8988T (cell line): ENCODE data around the gene ACSBG1.

Experiments
- DNase-seq: peaks from one replicate; pipeline ENCODE4 v3.0.0; 2011

Gene ACSBG1, protein sequence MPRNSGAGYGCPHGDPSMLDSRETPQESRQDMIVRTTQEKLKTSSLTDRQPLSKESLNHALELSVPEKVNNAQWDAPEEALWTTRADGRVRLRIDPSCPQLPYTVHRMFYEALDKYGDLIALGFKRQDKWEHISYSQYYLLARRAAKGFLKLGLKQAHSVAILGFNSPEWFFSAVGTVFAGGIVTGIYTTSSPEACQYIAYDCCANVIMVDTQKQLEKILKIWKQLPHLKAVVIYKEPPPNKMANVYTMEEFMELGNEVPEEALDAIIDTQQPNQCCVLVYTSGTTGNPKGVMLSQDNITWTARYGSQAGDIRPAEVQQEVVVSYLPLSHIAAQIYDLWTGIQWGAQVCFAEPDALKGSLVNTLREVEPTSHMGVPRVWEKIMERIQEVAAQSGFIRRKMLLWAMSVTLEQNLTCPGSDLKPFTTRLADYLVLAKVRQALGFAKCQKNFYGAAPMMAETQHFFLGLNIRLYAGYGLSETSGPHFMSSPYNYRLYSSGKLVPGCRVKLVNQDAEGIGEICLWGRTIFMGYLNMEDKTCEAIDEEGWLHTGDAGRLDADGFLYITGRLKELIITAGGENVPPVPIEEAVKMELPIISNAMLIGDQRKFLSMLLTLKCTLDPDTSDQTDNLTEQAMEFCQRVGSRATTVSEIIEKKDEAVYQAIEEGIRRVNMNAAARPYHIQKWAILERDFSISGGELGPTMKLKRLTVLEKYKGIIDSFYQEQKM

DNA sequence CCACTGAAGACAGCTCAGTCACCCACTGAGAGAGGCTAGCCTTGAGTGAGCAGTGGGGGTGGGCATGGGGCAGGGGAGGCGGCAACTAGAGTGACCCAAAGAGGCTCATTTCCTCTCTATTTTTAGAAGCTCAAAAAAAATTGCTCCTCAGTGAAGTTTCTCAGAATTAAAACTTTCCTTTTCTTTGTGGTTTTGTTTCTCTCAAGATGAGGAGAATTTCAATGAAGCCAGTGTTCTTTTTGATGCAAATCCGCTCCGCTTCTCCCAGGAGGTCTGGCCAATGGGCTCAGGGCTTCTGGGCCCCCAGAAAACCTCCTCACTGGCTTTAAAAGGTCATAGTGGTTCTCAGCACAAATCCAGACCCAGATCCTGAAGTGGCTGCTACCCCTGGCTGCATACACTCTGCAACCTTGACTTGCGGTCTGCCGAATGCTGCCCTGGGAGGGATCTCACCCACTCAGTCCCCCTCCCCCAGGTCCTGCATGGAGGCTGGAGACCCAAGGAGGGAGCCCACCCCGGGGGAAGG lies at the start of gene ACSBG1:
ACSBG1 (minus strand) TSS at position 51 of the 526 bp plus-strand sequence. CDS start 64 bp downstream, outside the sequence.
- no peak for DNase-seq

DNA sequence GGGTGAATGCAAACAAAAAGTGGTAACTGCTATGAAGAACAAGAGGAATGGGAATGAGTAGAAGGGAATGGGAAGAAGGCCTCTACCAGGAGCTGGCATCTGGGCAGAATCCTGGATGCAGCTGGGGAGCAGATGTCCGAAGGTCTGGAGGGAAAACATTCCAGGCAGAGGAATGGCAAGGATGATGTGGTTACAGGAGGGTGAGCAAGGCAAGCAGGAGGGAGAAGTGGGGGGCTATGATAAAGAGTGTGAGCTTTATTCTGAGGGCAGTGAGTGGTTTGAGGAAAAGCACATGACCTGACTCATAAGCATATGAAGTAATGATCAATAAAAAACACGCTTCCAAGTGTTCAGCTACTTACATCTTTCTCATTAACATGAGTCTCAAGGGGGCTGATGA lies 48.0 kb upstream of the ACSBG1 start:
- no peak for DNase-seq

DNA sequence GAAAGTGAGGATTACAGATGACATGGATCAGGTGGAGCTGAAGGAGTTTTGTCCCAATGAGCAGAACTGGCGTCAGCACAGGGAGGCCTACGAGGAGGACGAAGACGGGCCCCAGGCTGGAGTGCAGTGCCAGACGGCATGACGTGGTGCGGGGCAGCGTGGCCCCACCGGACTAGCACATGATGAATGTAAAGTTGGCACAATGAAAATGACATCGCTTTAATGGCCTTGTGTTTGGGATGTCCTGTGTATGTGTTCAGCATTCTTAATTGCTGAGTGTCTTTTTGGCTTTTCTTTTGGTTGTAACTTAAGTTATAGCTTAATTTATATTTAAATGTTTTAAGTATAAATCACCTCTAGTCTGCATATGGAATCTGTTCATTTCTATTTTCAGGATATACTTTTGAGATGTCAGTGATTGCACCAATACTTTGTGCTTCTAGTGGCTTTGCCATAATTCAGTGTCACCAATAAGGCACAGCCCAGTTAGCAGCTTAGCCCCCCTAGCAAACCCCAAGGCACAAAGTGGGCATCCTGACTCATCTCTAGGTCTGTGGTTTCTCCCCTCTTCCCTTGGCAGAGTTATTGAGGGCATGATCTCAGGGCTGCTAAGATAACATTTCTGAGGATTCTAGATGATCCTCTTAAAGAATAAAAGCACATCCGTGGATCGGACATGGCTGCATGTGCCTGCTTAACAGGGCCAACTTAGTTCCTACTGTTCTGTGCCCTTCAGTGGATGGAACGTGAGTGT lies 46.1 kb upstream of the ACSBG1 start:
- DNase-seq = no peak

DNA sequence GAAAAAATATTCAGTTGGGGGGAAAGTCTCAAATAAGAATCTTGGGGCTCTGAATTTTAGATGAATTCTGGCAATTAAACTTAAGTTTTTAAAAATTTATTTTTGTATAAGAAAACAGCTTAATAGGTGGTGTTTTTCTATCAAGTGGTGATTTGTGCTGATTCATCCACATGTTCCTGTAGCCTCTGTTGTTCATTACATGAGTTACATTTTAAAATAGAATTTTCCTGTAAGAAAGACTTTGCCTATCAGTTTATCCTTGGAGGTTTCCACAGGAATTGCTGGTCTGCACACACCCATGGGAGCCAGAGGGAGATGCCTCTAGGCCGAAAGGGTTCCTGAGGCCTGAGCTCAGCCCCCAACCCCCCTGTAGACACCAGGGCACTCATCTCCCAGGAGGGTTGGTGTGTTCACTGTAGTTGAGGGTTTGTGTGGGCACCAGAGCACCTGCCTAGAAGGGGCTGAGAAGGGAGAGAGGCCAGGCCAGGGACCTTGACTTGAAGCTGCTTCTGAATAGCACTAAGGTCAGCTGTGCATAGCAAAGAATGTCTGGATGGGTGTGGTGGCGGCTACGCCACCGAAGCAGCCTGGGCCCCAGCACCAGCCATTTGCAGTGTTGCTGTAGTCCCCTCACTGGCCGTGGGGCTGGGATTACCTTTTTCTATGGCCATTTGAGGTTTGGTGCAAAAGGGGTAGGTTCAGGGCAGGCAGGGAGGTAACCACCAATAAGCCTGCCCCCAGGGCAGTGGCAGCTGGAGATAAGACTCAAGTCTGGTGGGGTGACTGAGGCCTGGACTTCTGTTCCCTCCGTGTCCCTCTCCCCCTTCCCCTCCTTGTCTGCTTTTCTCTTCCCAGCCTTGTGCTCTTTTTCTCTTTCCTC lies 41.9 kb upstream of the ACSBG1 start:
- no peak for DNase-seq

DNA sequence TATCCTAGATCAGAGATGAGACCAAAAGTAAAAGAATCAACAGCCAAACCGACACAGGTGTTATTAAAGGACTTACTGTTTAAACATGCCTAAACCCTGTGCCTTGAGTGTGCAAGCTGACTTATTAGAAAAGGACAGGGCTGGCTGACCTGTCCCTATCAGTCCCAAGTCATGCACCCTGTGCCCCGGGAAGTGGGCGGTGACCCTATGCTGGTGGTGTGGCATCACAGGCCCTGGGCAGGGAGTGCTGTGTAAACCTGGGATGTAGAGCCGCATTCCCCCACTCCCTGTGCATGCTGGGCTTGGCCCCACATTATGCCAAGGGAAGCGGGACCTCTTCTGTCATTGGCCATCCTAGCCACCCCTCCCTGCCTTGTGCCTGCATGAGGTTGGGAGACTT lies 40.6 kb upstream of the ACSBG1 start:
- DNase-seq = no peak

DNA sequence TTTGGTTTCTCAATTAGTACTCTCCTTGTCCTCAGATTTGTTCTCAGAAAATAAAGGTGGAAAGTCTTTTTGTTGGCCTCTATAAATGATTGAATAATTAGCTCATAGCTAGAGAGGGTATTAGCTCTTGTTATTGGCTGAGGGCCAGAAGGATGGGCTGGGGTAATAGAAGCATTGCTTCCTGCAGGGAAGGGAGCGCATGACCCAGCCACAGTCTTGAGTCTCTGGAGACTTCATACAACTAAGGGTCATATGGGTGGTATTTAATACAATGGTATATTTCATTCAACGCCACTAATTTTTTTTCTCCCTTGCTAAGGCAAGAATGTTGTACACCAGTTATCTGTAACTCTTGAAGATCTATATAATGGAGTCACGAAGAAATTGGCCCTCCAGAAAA lies 38.4 kb upstream of the ACSBG1 start:
- DNase-seq = no peak

DNA sequence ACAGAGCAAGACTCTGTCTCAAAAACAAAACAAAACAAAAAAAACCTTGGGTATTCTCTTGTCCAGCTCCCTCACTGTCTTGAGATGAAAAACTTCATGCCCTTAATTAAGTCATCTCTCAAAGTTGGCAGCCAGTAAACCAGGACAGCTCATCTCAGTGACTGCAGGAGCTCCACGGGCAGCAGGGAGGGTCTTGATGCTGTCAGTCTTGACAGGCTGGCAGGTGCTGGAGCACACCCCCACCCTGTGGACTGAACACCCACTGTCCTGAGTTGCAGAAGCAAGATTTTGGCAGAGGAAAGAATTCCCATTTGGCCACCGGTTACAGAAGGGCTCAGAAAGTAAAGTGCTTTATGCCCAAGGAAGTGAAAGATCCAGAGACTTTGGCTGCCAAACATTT lies 38.0 kb upstream of the ACSBG1 start:
- DNase-seq = no peak

DNA sequence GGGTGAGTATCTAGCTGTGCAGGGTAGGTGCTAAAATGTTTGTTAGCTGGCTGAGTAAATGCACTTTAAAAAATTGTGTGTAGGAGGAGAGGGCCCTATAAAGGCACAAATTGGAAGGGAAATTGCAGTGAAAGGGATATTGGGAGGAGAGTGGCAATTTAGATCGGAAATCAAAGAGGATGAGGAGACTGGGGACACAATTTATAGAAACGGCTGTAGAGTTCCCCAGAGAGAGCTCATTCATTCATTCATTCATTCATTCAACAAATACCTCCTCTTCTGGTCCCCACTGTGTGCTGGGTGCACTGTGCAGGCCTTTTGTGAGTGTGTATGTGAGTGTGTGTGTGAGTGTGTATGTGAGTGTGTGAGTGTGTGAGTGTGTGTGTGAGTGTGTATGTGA lies 32.4 kb upstream of the ACSBG1 start:
- no peak for DNase-seq

DNA sequence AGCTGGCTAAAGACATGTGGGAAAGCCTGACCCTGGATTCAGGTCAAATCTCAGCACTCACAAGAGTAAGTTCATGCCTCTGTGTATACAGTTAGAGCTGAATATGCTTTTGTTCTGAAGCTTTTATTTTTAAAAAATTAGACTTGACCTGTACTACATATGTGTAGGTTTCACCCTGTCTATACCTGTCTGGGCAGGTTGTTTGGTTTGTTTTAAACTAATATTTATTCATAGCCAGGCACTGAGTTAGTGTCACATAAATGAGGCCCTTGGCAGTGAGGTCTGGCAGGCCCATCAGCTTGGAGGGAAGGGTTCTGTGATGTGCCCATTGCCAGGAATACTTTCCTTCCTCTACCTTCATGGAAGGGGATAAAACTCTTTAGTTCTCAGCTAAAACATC lies 31.9 kb upstream of the ACSBG1 start:
- DNase-seq = no peak

DNA sequence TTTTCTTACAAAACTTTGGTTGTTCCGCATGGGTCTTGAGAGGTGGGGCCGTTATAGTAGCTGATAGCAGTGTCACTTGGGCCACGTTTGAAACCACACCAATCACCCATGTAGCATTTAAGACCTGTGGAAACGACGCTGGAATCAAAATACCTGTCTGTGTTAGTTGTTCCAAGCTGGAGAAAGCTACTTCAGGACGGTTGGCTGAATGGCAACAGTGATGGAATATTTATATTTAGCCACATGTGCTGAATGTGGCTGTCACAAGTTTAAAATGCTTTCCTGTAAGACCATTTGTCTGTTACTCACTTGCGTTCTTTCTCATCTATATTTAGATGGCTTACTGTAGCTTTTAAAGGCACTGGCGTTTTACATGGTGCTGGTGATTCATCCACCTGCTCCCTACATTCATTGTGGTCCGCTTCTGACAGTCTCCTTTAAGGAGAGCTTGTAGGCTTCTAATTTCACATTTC lies 31.4 kb upstream of the ACSBG1 start:
- no peak for DNase-seq

DNA sequence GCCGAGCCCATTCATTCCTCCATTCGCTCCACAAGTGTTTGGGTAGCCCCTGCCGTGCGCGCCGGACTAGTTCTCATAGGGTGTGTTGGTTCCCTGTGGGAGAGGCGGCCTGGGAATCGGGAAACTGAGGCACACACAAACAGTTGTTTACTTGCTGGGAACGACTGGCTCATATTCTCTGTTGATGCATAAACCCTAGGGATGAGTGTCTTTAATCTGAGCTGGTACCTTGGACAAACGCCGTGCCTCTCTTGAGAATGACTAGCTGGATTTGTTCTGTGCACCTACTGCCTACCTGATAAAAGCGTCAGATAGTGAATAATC lies 30.7 kb upstream of the ACSBG1 start:
- DNase-seq = no peak

DNA sequence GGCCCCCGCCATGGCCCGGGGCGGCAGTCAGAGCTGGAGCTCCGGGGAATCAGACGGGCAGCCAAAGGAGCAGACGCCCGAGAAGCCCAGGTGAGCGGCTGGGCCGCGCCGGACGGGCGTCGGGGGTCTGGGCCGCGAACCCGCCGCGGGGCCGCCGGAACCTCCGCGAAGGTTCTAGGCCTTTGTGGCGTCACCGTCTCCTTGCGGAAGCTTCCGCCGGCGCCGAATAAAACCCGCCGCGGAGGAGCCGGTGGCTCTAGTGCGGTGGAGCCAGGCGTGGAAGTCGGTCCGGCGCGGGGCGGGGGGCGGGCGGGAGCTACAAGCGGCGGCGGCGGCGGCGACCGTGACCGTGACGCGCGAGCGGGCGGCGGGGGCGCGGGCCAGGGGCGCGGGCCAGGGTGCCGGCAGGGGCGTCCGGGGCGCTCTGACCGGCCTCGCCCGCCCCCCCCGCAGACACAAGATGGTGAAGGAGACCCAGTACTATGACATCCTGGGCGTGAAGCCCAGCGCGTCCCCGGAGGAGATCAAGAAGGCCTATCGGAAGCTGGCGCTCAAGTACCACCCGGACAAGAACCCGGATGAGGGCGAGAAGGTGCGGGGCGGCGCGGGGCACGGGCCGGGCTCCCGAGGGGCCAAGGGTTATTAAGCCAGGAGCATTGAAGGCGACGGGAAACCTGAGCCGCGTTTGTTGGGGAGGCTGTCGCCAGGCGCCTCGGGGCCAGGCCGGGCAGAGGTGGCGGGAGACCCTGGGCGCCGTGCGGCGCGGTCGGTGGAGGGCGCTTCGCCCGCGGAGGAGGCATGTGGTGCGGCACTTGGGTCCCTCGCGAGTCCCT lies 30.2 kb upstream of the ACSBG1 start, which contains the start of gene DNAJA4:
DNAJA4 (plus strand) TSS at position 259 of the 833 bp plus-strand sequence; CDS start at position 461, 202 bp downstream.
- DNase-seq = no peak

DNA sequence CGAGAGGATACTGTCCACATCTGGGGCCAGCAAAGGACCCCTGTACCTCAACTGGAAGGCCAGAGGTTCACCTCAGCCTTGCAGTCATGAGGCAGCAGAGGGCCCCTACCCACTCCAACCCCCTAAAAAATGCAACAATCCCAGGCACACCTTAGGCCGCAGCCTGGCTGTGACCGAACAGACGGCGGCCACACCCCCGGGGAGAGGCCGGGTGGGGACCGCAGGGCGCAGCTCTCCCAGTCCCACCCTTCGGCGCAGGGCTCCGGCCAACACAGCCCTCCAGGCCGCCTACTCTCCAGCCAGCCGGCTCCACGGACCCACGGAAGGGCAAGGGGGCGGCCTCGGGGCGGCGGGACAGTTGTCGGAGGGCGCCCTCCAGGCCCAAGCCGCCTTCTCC lies 29.5 kb upstream of the ACSBG1 start:
- DNase-seq = no peak

DNA sequence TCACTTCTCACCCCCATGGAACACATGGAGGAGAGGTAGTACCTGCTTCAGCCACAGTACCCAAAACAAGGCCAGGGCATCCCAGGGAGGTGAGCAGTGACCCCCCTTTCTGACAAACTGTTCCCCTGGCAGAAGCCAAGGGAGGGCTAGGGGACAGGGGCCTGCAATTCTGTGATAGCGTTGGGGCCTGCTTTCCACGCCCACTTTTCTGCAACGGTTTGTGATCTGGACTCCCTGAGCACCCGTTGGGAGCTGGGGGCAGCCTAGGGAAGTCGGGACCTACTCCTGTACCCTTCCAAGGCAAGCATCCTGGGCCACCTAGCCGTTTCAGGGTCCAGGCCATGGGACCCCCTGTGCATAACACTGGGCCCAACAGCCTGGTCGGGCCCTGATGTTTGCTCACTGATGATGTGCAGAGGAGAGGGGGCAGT lies 29.0 kb upstream of the ACSBG1 start:
- DNase-seq = no peak

DNA sequence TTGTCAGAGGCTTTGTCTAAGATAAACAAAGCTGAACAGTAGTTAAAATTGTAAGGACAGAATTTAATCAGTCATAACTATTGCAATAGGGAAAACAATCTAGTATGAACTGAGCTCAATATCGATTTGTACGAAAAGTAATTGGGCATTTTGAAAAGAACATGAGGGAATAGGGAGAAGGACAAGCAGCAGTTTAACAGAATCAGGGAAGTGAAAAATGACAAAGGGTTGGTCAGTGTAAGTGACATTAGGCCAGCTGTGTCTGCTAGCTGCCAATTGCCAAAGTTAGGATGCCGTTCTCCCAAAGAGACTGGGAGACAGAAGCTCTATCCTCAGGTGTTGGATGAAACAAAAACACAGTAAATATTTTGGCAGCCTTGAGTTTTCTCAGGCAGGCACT lies 26.7 kb upstream of the ACSBG1 start:
- DNase-seq = no peak

DNA sequence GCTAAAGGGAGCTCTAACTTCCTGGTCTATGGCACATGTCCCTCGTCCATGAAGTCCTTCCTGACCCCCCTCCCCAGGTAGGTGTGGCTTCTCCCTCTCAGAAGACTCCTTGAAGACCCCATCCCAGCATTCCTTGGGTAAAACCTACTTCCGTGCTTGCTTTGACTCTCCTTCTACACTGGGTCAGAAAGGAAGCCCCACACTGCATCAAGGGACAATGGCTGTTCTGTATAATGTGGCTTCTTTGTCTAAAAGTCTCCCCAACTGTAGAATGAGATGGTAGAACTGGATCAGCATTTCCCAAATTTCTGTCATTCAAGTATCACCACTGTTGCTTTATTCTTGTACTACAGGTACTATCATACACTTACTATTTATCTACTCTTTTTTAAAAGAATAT lies 26.1 kb upstream of the ACSBG1 start:
- DNase-seq = no peak

DNA sequence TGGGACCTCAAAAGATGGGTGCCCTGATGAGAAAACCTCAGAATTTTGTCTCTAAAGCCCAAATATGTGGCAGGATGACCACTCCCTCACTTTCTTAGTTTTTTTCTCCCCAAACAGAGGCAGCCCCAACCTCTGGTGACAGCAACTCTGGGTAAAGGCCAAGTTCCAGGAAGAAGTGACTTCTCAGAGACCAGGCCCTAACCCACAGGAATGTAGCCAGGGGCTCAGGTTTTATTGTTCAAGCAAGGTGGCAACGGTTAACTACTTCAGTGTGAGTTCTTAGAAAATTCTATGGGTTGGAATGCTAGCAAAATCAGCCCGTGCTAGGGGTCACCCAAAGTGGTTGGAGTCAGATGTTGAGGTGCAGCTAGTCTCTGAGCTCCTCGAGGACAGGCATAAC lies 24.9 kb upstream of the ACSBG1 start:
- DNase-seq = no peak

DNA sequence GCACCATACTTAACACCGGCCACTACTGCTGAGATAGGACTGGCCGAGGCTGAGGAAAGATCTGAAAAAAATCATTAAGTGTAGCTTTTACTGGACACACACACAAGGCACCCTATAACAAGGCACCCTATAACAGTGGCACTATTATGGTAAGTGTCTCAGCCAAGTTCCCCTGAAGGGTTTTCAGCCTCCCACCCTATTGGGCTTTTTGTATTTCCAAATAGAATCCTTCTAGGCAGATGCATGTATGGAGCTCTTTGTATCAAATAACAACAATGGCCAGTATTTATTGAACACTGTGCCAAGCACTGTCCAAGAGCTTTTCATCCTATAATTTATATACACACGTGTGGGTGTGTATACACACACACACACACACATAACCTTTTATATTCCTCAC lies 23.3 kb upstream of the ACSBG1 start:
- no peak for DNase-seq

DNA sequence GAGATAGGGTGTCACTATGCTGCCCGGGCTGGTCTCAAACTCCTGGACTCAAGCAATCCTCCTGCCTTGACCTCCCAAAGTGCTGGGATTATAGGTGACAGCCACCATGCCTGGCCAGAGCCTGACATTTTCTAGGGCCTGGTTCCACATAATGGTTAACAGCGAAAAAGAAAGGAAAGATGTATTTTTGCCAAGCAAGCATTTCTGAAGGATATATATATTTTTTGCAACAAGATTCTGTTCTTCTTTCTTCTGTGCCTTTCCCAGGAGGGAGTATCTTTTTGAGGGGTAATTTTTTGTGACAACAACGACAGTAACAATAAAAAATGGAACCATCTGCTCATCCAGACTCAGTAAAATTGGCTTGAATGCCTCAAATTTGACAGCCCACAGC lies 21.7 kb upstream of the ACSBG1 start:
- no peak for DNase-seq

DNA sequence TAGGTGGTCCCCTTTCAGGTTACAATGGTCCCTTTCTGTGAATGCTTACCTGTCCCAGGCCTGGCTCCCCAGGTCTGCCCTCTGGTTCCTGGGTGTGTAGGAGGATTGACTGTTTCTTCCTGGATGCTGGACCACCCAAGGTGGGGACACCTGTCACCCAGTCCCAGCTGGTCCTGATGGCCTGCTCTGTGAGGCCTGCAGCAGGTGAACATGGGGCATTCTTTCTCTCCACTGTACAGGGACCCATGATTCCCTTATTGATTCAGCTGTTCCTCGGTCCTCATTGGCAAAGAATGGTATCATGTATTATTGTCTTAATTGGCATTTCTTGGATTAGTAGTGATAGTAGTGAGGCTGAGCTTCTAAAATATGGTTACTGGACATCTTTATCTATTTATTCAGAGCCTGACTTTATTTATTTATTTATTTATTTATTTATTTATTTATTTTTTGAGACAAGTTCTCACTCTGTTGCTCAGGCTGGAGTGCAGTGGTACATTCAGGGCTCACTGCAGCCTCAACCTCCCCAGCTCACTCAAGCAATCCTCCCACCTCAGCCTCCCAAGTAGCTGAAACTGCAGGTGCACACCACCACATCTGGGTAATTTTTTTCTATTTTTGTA lies 21.2 kb upstream of the ACSBG1 start:
- DNase-seq = no peak

DNA sequence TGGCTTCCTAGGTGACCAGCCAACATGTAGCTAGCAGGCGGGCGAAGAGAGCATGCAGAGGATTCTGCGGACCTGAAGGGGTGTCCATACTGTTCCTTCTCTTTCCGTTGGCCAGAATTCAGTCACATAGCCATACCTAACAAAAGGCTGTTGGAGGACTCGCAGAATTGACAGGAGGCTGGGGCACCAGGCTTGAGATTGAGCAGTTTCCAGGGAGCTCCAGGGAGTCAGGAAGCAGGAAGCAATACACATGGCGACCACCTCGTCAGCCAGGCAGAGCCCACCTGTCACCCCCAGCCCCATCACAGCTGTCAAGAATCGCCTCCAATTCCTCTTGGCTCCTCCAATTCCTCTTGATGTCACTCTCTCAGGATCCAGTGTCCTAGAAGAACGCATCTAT lies 16.8 kb upstream of the ACSBG1 start:
- no peak for DNase-seq
